Neural cell (in vitro differentiated cells): ENCODE data around the gene TMEM238L. TPM values are rescaled to one million over a fixed set of nuclear protein-coding genes. Genes with fewer than 3 reads are reported as not detected.

Source experiments
- H2AFZ ChIP-seq: fragments of 200-600, 300-800 bp; sonication (generic), shearing (Covaris generic); 2 replicates; pipeline ENCODE4 v1.6.0; 2014; ENCODE audit warnings: low read depth, mild to moderate bottlenecking, antibody characterized with exemption, low read length, moderate library complexity
- H3F3A ChIP-seq: fragments of 200-600 bp; shearing (Covaris generic); 2 replicates; pipeline ENCODE4 v1.6.1; 2016; ENCODE audit warnings: mild to moderate bottlenecking, moderate library complexity, mixed read lengths, antibody characterized with exemption, low read length; ENCODE audit not compliant: insufficient read depth, poor library complexity, severe bottlenecking
- H3K27ac ChIP-seq: fragments of 200-600, 300-800 bp; sonication (generic), shearing (Covaris generic); 2 replicates; pipeline ENCODE4 v1.5.1; 2014; ENCODE audit warnings: mild to moderate bottlenecking, low read length, moderate library complexity
- H3K27me3 ChIP-seq: fragments of 300-800, 200-600 bp; sonication (generic), shearing (Covaris generic); 2 replicates; pipeline ENCODE4 v1.6.0; 2014; ENCODE audit warnings: mild to moderate bottlenecking, low read depth, low read length, moderate library complexity; ENCODE audit not compliant: insufficient read depth
- H3K36me3 ChIP-seq: fragments of 300-800, 200-600 bp; sonication (generic), shearing (Covaris generic); 2 replicates; pipeline ENCODE4 v1.5.1; 2014; ENCODE audit warnings: mild to moderate bottlenecking, antibody characterized with exemption, low read length, moderate library complexity; ENCODE audit not compliant: insufficient read depth
- H3K4me2 ChIP-seq: fragments of 300-800, 200-600 bp; sonication (generic), shearing (Covaris generic); 2 replicates; pipeline ENCODE4 v1.6.0; 2014; ENCODE audit warnings: mild to moderate bottlenecking, low read length
- H3K4me3 ChIP-seq: fragments of 300-800, 200-600 bp; sonication (generic), shearing (Covaris generic); 2 replicates; pipeline ENCODE4 v1.5.1; 2014; ENCODE audit warnings: mild to moderate bottlenecking, low read length, moderate library complexity
- H3K79me2 ChIP-seq: fragments of 200-600 bp; shearing (Covaris generic); replicated peaks from 2 replicates; pipeline ENCODE4 v1.6.0; 2014; ENCODE audit warnings: mild to moderate bottlenecking, low read length, moderate library complexity; ENCODE audit not compliant: insufficient read depth
- H3K9ac ChIP-seq: fragments of 300-800, 200-600 bp; sonication (generic), shearing (Covaris generic); 2 replicates; pipeline ENCODE4 v1.6.1; 2016; ENCODE audit warnings: mild to moderate bottlenecking, low read length, mixed read lengths
- H3K9me2 ChIP-seq: fragments of 200-600 bp; shearing (Covaris generic); 2 replicates; pipeline ENCODE4 v1.6.1; 2016; ENCODE audit warnings: mild to moderate bottlenecking, low read length, mixed read lengths; ENCODE audit not compliant: insufficient read depth
- H3K9me3 ChIP-seq: fragments of 200-600, 300-800 bp; sonication (generic), shearing (Covaris generic); 2 replicates; pipeline ENCODE4 v1.6.1; 2016; ENCODE audit warnings: mild to moderate bottlenecking, mixed run types, low read length, moderate library complexity, mixed read lengths
- H4K20me1 ChIP-seq: fragments of 200-600 bp; shearing (Covaris generic); 2 replicates; pipeline ENCODE4 v1.6.1; 2016; ENCODE audit warnings: mild to moderate bottlenecking, mixed run types; ENCODE audit not compliant: insufficient read depth
- EP300 ChIP-seq: fragments of 450-650 bp; conservative IDR thresholded peaks from 2 replicates; pipeline ENCODE4 v1.6.1; 2014; ENCODE audit warnings: antibody characterized with exemption, mild to moderate bottlenecking, moderate library complexity; ENCODE audit not compliant: poor library complexity, severe bottlenecking
- EZH2 ChIP-seq: fragments of 200-600, 300-800 bp; shearing (Covaris generic), sonication (generic); IDR thresholded peaks from 2 replicates; pipeline ENCODE4 v1.6.1; 2014; ENCODE audit warnings: antibody characterized with exemption, low read length, borderline replicate concordance, mild to moderate bottlenecking; ENCODE audit not compliant: insufficient read depth, poor library complexity, severe bottlenecking
- MXI1 ChIP-seq: fragments of 450-650 bp; conservative IDR thresholded peaks from 2 replicates; pipeline ENCODE4 v1.6.1; 2014; ENCODE audit warnings: antibody characterized with exemption, mild to moderate bottlenecking; ENCODE audit not compliant: poor library complexity, severe bottlenecking
- POLR2AphosphoS5 ChIP-seq: IDR thresholded peaks from 2 replicates; pipeline ENCODE4 v1.6.1; 2012
- RAD21 ChIP-seq: fragments of 450-650 bp; conservative IDR thresholded peaks from 2 replicates; pipeline ENCODE4 v1.6.1; 2014; ENCODE audit warnings: antibody characterized with exemption, mild to moderate bottlenecking, moderate library complexity
- SMC3 ChIP-seq: fragments of 450-650 bp; conservative IDR thresholded peaks from 2 replicates; pipeline ENCODE4 v1.6.1; 2014; ENCODE audit warnings: antibody characterized with exemption, mild to moderate bottlenecking, moderate library complexity; ENCODE audit not compliant: poor library complexity
- TAF1 ChIP-seq: IDR thresholded peaks from 2 replicates; pipeline ENCODE4 v1.6.1; 2012; ENCODE audit warnings: low read depth
- polyA plus RNA-seq: library from polyadenylated mRNA; depleted of rRNA; stranded (reverse); fragments of >200 nt; gene quantifications from 2 replicates; pipeline ENCODE4 v1.2.3, GENCODE V29; 2014
- TF ChIP-seq, protein P1 (sequence below): IDR thresholded peaks from 2 replicates; pipeline ENCODE4 v1.6.1; 2012; ENCODE audit warnings: borderline replicate concordance
- TF ChIP-seq, protein P2 (sequence below): fragments of 450-650 bp; IDR thresholded peaks from 2 replicates; pipeline ENCODE4 v1.5.1; 2014; ENCODE audit warnings: antibody characterized with exemption, mild to moderate bottlenecking, moderate library complexity; ENCODE audit not compliant: poor library complexity, severe bottlenecking

The TMEM238L gene
- polyA plus RNA-seq, 1 donor from 2014 or later = not detected

DNA sequence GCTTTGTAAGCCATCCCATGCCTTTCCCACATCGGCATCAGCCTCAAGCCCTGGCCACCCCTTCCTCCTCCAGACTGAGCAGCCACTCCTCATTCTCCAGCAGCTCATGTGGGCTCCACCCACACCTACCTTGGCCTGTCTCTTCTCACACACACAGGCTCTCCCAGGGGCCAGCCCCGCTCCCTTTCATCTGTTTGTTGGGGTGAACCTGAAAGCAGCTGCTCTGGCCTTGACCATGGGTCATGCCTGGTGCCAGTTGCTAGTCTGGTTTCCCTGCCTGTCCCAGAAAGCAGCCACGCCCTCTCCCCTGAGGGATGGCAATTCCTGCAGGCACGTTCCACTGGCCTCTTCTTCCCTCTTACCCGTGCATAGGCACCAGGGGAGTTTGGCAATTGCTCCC, 11.4 kb upstream of the TMEM238L start:
- Histone ChIP-seq H4K20me1 (no peaks in the 10 kb centered on the region), H3K36me3 (no peaks in the 10 kb centered on the region), H3K4me3 (no peak overlapping the region), H3K27ac (no peak overlapping the region), H3K79me2 (no peaks in the 10 kb centered on the region), H3K9ac (no peak overlapping the region), H3K9me3 (no peaks in the 10 kb centered on the region), H3F3A (no peaks in the 10 kb centered on the region), H2AFZ (no peak overlapping the region), H3K9me2 (no peaks in the 10 kb centered on the region), H3K27me3 (no peaks in the 10 kb centered on the region), H3K4me2 (no peak overlapping the region)
- TF ChIP-seq, protein P1, sequence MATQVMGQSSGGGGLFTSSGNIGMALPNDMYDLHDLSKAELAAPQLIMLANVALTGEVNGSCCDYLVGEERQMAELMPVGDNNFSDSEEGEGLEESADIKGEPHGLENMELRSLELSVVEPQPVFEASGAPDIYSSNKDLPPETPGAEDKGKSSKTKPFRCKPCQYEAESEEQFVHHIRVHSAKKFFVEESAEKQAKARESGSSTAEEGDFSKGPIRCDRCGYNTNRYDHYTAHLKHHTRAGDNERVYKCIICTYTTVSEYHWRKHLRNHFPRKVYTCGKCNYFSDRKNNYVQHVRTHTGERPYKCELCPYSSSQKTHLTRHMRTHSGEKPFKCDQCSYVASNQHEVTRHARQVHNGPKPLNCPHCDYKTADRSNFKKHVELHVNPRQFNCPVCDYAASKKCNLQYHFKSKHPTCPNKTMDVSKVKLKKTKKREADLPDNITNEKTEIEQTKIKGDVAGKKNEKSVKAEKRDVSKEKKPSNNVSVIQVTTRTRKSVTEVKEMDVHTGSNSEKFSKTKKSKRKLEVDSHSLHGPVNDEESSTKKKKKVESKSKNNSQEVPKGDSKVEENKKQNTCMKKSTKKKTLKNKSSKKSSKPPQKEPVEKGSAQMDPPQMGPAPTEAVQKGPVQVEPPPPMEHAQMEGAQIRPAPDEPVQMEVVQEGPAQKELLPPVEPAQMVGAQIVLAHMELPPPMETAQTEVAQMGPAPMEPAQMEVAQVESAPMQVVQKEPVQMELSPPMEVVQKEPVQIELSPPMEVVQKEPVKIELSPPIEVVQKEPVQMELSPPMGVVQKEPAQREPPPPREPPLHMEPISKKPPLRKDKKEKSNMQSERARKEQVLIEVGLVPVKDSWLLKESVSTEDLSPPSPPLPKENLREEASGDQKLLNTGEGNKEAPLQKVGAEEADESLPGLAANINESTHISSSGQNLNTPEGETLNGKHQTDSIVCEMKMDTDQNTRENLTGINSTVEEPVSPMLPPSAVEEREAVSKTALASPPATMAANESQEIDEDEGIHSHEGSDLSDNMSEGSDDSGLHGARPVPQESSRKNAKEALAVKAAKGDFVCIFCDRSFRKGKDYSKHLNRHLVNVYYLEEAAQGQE = no peak
- TF ChIP-seq, protein P2, sequence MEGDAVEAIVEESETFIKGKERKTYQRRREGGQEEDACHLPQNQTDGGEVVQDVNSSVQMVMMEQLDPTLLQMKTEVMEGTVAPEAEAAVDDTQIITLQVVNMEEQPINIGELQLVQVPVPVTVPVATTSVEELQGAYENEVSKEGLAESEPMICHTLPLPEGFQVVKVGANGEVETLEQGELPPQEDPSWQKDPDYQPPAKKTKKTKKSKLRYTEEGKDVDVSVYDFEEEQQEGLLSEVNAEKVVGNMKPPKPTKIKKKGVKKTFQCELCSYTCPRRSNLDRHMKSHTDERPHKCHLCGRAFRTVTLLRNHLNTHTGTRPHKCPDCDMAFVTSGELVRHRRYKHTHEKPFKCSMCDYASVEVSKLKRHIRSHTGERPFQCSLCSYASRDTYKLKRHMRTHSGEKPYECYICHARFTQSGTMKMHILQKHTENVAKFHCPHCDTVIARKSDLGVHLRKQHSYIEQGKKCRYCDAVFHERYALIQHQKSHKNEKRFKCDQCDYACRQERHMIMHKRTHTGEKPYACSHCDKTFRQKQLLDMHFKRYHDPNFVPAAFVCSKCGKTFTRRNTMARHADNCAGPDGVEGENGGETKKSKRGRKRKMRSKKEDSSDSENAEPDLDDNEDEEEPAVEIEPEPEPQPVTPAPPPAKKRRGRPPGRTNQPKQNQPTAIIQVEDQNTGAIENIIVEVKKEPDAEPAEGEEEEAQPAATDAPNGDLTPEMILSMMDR = no peak
- TF ChIP-seq POLR2AphosphoS5 = no peak
- no peak for TF ChIP-seq EZH2
- TF ChIP-seq RAD21 = no peak
- no peak for TF ChIP-seq EP300
- no peak for TF ChIP-seq MXI1
- no peak for TF ChIP-seq SMC3
- no peak for TF ChIP-seq TAF1

DNA sequence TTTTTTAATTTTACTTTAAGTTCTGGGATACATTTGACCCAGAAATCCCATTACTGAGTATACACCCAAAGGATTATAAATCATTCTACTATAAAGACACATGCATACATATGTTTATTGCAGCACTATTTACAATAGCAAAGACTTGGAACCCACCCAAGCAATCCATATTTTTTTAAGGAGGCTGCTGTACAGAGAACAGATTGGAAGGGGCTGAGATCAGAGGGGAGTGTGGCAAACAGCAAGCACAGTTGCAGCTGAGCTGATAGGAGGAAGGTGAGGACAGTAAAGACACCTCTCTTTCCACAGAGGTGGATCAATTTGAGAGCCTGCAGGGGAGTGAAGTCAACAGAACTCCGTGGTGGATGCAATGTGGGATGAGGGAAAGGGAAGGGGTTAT, 10.2 kb upstream of the TMEM238L start:
- Histone ChIP-seq H3K27me3 (no peaks in the 10 kb centered on the region), H3F3A (no peaks in the 10 kb centered on the region), H3K4me2 (no peak overlapping the region)

More for the DNA sequence above, 10.2 kb upstream of the TMEM238L start:
- H3K9me2 ChIP-seq = no peaks in the 10 kb centered on the region
- H3K27ac ChIP-seq = no peak overlapping the region
- H2AFZ ChIP-seq = no peak overlapping the region
- no peaks in the 10 kb centered on the region for H4K20me1 ChIP-seq
- H3K36me3 ChIP-seq = no peaks in the 10 kb centered on the region
- no peaks in the 10 kb centered on the region for H3K9me3 ChIP-seq
- H3K9ac ChIP-seq = no peak overlapping the region
- no peaks in the 10 kb centered on the region for H3K79me2 ChIP-seq
- TF ChIP-seq SMC3 (no peak), TAF1 (no peak), EZH2 (no peak), POLR2AphosphoS5 (no peak), MXI1 (no peak), EP300 (no peak), RAD21 (no peak)
- TF ChIP-seq, protein P2 = no peak
- TF ChIP-seq, protein P1 = no peak
- H3K4me3 ChIP-seq = no peak overlapping the region
